Measurements from ENCODE around the gene COLEC12. TPM values are rescaled to one million over a fixed set of nuclear protein-coding genes. Genes with fewer than 3 reads are reported as not detected.

Gene COLEC12
- total RNA-seq, 1 experiment from 2014 or later: not detected

DNA sequence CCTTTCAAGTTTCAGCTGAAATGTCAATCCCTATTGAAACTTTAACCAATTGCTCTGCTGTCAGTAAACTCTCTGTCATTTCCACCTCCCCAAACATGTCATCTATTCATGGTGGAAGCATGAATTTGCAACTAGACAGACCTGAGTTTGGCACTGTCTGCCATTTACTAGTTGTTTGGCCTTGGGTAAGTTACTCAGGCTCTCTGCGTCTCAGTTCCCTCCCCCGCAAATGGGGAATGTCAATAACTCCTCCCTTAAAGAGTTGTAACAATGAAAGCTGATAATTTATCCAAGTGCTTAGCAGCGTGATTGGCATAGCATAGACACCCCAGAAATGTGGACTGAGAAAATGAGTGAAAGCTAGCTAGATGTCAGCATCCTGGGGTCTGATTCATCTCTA, 159.4 kb downstream of the COLEC12 start:
- Histone ChIP-seq H3K9me2 (ENCODE audit: insufficient read depth) (no peaks in the 10 kb centered on the region), H3K27me3 (ENCODE audit: insufficient read depth, low read depth) (peaks cover 93% of the 10 kb centered on the region), H3K4me2 (no peak overlapping the region), H3F3A (ENCODE audit: insufficient read depth, low read depth) (no peaks in the 10 kb centered on the region), H3K9me3 (ENCODE audit: insufficient read depth, low read depth) (no peaks in the 10 kb centered on the region), H4K20me1 (ENCODE audit: insufficient read depth) (no peaks in the 10 kb centered on the region), H3K36me3 (ENCODE audit: low read depth) (no peaks in the 10 kb centered on the region), H2AFZ (no peak overlapping the region), H3K79me2 (ENCODE audit: low read depth) (no peaks in the 10 kb centered on the region), H3K27ac (no peak overlapping the region), H3K4me1 (replicated peaks; ENCODE audit: insufficient read depth) (no peaks in the 10 kb centered on the region), H3K4me3 (no peak overlapping the region)
- no peak for DNase-seq
- intact Hi-C loops (cut with micrococcal nuclease; ENCODE audit: unreplicated experiment): no loop called here
- no peak for TF ChIP-seq EZH2 (IDR thresholded peaks at IDR 0.05; ENCODE audit: low read depth)
- TF ChIP-seq, protein P1, sequence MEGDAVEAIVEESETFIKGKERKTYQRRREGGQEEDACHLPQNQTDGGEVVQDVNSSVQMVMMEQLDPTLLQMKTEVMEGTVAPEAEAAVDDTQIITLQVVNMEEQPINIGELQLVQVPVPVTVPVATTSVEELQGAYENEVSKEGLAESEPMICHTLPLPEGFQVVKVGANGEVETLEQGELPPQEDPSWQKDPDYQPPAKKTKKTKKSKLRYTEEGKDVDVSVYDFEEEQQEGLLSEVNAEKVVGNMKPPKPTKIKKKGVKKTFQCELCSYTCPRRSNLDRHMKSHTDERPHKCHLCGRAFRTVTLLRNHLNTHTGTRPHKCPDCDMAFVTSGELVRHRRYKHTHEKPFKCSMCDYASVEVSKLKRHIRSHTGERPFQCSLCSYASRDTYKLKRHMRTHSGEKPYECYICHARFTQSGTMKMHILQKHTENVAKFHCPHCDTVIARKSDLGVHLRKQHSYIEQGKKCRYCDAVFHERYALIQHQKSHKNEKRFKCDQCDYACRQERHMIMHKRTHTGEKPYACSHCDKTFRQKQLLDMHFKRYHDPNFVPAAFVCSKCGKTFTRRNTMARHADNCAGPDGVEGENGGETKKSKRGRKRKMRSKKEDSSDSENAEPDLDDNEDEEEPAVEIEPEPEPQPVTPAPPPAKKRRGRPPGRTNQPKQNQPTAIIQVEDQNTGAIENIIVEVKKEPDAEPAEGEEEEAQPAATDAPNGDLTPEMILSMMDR (conservative IDR thresholded peaks at IDR 0.05): no peak
- BruUV-seq (replicated peaks): no TSS peak
- CTCF ChIA-PET: no interaction called here
- POLR2A ChIA-PET (ENCODE audit: unreplicated experiment): no interaction called here

DNA sequence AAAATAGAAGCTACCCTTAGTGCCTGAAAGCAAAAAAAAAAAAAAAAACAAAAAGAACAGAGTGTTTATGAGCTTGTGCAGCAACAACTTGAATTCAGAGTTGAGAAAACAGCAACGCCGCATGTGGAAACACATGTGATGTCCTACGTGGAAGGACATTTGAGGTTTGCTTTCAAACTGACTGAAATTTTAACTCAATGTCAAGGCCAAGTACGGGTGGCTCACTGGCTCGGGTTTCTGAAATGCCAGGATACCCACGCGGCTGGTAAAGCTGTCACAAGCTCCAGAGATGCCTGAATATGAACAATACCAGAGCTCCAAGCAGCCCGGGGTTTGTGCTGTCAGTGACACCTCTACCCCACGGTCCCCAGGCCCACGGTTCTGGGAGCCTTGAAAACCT, 160.5 kb downstream of the COLEC12 start:
- ChIA-PET CTCF (no interaction called here), POLR2A (ENCODE audit: unreplicated experiment) (no interaction called here)
- Histone ChIP-seq H3K27me3 (ENCODE audit: insufficient read depth, low read depth) (peaks cover 95% of the 10 kb centered on the region), H3K9me3 (ENCODE audit: insufficient read depth, low read depth) (no peaks in the 10 kb centered on the region), H3K4me3 (no peak overlapping the region), H3F3A (ENCODE audit: insufficient read depth, low read depth) (no peaks in the 10 kb centered on the region), H3K27ac (no peak overlapping the region), H4K20me1 (ENCODE audit: insufficient read depth) (no peaks in the 10 kb centered on the region), H3K9me2 (ENCODE audit: insufficient read depth) (no peaks in the 10 kb centered on the region), H3K4me2 (no peak overlapping the region), H2AFZ (no peak overlapping the region), H3K79me2 (ENCODE audit: low read depth) (no peaks in the 10 kb centered on the region), H3K4me1 (replicated peaks; ENCODE audit: insufficient read depth) (no peaks in the 10 kb centered on the region), H3K36me3 (ENCODE audit: low read depth) (no peaks in the 10 kb centered on the region)
- no peak for DNase-seq
- BruUV-seq (replicated peaks): no TSS peak
- TF ChIP-seq EZH2 (IDR thresholded peaks at IDR 0.05; ENCODE audit: low read depth): no peak
- TF ChIP-seq, protein P1 (conservative IDR thresholded peaks at IDR 0.05): no peak
- intact Hi-C loops (cut with micrococcal nuclease; ENCODE audit: unreplicated experiment): no loop called here

DNA sequence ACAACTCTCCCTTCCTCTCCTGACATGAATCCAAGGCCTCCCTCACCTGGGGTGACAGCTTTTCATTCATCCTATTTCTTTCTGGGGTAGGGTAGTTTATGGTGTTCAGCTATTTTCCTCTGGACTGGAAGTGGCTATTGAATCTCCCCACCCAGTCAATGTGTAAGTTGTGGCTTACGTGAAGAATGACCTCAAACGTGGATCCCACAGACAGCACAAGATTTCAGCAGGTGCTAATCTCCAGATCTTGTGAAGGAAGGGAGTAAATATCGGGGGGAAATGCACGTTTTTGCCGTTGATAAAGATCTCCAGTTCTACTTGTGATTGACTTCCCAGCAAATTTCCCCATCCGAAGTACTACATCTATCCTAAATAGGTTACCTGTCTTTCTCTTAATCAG, 161.3 kb downstream of the COLEC12 start:
- H3K9me2 ChIP-seq (ENCODE audit: insufficient read depth): no peaks in the 10 kb centered on the region
- ChIA-PET CTCF (no interaction called here), POLR2A (ENCODE audit: unreplicated experiment) (no interaction called here)
- H3K9me3 ChIP-seq (ENCODE audit: insufficient read depth, low read depth): no peaks in the 10 kb centered on the region
- H3K79me2 ChIP-seq (ENCODE audit: low read depth): no peaks in the 10 kb centered on the region
- no TSS peak for BruUV-seq (replicated peaks)
- no peak overlapping the region for H3K4me3 ChIP-seq
- H3F3A ChIP-seq (ENCODE audit: insufficient read depth, low read depth): no peaks in the 10 kb centered on the region
- H4K20me1 ChIP-seq (ENCODE audit: insufficient read depth): no peaks in the 10 kb centered on the region
- TF ChIP-seq, protein P1 (conservative IDR thresholded peaks at IDR 0.05): no peak
- no peak for TF ChIP-seq EZH2 (IDR thresholded peaks at IDR 0.05; ENCODE audit: low read depth)
- H3K36me3 ChIP-seq (ENCODE audit: low read depth): no peaks in the 10 kb centered on the region
- peaks cover 93% of the 10 kb centered on the region for H3K27me3 ChIP-seq (ENCODE audit: insufficient read depth, low read depth)
- H2AFZ ChIP-seq: no peak overlapping the region
- no peak for DNase-seq
- intact Hi-C loops (cut with micrococcal nuclease; ENCODE audit: unreplicated experiment): no loop called here
- no peaks in the 10 kb centered on the region for H3K4me1 ChIP-seq (replicated peaks; ENCODE audit: insufficient read depth)
- no peak overlapping the region for H3K4me2 ChIP-seq
- no peak overlapping the region for H3K27ac ChIP-seq
